ENCODE results near the gene TRIM8.
"Not testable (repeated sequence)": the region's sequence is repeated elsewhere in the genome, so short reads cannot be mapped to it uniquely, and the experiment has no call there.

The TRIM8 gene

GRCh38 chr10:102670871-102671434 lies 26.7 kb downstream of the TRIM8 start:
- no peak for DNase-seq (ENCODE audit: low read depth)

DNA sequence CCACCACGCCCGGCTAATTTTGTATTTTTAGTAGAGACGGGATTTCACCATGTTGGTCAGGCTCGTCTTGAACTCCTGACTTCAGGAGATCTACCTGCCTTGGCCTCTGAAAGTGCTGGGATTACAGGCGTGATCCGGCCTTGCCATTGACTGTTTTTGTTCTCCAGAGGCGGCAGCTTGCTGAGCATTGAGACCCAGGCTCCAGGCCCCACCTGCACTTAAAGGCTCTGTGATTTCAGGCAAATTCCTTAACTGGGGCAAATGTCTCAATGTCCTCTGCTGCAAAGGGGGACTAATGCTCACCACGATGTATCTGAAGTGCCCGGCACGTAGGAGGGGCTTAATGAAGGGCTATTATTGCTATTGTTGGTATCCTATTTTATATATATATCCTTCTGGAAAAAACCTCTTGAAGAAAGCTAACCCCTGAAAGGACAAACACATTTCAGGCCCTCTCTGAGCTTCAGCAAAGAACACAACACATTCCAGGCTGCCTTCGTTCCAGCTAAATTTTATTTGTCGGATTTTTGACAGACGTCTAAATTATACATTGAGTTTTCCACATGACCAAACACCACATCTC lies 29.0 kb downstream of the TRIM8 start:
- no peak for DNase-seq (ENCODE audit: low read depth)

DNA sequence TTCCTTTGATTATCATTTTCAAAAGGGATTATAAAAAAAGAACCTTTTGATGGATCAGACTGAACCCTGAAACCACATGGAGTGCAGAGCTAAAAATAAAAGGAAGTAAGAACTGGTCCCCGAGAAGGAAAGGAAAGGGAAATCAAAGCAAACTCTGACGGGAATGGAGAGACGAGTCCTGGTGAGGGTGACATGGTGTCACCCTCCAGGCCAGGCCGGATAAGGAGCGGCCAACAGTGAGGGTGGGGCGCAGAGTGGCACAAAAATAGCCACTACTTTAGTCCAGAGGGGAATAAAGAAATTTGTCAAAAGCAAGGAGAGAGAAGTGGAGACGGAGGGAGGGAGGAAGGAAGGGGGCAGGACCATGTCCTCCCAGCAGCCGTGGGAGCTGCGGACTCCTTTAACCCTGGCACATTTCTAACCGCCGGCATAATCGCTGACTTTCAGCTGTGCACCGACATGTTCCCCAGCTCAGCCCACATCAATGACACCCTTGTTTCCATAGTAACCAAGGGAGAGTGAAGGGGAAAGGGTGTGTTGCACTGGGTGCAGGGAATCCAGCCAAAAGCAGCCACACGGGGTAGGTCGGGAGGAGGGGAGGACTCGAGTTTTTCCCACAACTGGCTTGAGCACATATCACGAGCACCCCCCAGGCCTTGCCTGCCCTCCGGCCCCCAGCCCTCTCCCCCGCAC lies 29.7 kb downstream of the TRIM8 start:
- DNase-seq (ENCODE audit: low read depth) = peak; percentile 48

DNA sequence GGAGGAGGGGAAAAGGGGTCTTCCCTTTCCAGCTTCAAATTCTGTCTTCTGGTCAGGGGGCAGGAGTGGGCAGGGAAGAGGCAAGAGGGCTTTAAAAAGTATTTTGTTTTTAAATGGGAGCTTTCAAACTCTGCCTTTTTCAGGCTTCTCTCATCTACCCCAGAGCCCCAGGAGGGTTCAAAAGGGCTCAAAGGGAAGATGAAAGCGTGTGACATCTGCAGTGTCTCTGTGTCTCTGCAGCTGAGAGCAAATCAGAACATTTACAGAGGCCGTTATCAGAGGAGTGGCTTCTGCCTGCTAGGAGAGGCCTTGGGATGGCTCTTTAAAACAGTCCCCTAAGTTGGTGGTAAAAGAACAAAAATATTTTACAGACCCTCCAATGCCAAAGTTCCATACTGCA lies 30.3 kb downstream of the TRIM8 start:
- DNase-seq (ENCODE audit: low read depth) = no peak

- DNase-seq (ENCODE audit: low read depth) = no peak
Observed at GRCh38 chr10:102675011-102675665, 30.9 kb downstream of the TRIM8 start.

DNA sequence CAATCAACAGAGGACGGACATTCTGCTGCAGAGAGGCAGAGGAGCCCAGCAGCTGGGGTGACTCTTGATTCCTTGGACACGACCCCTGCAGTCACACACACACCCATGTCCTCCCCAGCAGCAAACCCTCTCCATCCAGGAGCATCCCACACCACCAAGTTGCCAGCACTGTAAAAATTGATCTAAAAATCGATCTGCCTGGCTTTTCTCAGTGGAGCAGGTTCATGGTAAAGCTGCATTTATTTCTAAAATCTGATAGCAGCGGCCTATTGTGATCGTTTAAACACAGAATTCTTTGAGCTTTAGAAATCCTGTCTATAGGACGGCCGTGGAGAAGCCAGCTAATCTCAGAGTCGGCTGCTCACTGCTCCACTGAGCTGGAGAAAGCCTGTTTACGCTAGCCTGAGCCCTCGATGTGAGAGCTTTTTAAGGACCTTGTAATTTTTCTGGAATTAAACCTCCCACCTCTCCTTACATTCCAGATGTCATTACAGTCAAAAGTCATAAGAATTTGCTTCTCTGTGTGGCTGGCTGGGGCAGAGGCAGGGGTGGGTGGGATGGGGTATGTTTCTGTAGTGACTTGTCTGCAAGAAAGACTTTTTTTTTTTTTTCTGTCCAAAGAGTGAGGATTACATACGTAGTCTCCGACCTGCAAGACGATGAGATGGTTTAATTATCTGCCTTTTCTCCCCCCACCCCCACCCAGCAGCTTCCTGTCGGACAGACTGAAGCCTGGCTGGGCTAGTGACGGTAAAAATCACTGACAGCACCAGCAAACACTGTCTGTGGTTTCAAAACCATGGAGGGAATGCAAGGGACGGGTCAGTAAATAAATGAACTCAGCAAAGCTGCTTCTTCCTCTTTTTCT lies 31.6 kb downstream of the TRIM8 start:
- no peak for DNase-seq (ENCODE audit: low read depth)

GRCh38 chr10:102676534-102677315 lies 32.4 kb downstream of the TRIM8 start:
- DNase-seq (ENCODE audit: low read depth) = no peak

GRCh38 chr10:102677331-102678067 lies 33.2 kb downstream of the TRIM8 start:
- no peak for DNase-seq (ENCODE audit: low read depth)

DNA sequence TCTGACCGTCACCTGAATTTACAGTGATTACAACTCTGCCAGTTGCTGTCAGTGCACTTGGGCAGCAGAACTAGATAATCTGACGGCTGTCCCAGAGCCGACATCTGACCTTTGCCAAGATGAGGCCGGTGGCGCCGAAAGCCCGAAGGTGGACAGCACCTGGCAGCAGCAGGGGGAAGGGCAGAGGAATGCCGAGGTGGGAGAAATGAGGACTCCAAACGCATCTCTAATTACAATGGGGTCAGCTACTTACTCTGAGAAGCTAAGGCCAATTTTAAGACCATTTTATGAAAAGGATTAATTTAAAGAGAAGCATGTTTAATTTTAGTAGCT lies 33.8 kb downstream of the TRIM8 start:
- no peak for DNase-seq (ENCODE audit: low read depth)

DNA sequence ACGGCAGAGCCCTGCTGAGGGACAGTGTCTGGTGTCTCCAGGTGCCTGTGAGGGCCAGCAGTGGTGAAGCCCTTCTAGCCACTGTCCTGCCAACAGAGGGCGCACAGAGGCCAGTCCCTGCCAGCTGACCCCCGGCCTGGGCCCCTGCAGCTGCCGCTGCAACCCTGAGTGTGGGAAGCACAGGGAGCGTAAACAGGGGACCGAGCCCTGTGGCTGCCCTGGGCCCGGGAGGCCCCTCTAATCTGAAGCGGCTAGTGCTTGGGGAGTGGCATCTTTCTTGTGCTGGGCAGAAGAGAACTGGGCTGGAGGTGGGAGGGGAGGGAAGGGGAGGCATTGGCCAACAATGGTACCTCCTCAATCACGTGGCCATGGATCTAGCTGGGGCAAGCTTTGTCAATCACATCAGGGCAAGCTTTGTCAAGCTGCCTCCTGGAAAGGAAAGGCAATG lies 34.6 kb downstream of the TRIM8 start:
- DNase-seq (ENCODE audit: low read depth) = no peak

GRCh38 chr10:102679596-102679995 lies 35.3 kb downstream of the TRIM8 start:
- no peak for DNase-seq (ENCODE audit: low read depth)

DNA sequence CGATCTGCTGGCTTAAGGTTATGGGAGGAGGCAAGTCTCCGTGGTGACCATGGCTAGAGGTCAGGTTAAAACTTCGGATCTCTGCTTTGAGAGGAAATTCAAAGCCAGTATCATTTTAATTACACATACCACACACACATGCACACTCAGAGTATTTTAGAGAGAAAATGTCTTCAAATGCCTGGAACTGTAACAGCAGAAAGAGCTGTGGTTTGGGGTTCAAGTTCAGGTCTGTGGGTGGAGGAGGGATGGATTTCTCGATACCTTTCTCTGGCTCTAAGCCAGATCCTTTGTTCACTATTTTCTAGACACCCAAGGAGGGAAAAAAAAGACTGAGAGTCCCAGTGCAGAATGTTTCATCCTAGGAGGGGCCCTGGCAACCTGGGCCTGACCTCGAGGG lies 37.4 kb downstream of the TRIM8 start:
- DNase-seq (ENCODE audit: low read depth) = no peak

- DNase-seq (ENCODE audit: low read depth) = no peak
Observed at GRCh38 chr10:102682416-102682815, 38.1 kb downstream of the TRIM8 start.

- no peak for DNase-seq (ENCODE audit: low read depth)
Observed at GRCh38 chr10:102682981-102683380, 38.7 kb downstream of the TRIM8 start.

DNA sequence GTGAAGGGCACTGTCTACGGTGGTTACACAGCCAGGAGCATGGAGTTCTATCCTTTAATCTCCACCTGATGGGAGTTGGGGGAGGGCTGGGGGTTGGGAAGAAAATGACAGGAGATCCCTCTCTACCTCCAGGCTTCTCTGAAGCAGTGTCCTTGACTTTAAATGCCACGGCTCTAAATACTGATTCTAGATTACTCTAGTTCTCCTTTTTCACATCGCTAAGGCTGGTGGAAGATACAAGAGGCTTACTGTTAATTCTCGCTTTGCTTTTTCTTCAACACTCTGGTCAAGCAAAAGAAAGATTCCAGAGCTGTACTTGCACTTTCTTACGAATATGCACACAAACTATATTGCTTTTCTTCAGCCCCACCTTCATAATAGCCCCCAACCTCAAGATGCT lies 39.5 kb downstream of the TRIM8 start:
- DNase-seq (ENCODE audit: low read depth) = no peak

GRCh38 chr10:102691285-102692066 lies 47.2 kb downstream of the TRIM8 start:
- no peak for DNase-seq (ENCODE audit: low read depth)

DNA sequence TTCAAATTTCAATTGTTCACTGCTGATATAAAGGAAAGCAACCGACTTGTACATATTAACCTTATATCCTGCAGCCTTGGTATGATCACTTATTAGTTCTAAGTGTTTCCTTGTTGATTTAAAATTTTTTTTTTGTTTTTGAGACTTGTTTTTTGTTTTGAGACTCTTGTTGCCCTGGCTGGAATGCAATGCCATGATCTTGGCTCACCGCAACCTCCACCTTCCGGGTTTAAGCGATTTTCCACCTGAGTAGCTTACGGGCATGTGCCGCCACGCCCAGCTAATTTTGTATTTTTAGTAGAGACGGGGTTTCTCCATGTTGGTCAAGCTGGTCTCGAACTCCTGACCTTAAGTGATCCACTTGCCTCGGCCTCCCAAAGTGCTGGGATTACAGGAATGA lies 51.1 kb downstream of the TRIM8 start:
- DNase-seq (ENCODE audit: low read depth) = not testable (repeated sequence)

- no peak for DNase-seq (ENCODE audit: low read depth)
Observed at GRCh38 chr10:102696736-102697135, 52.5 kb downstream of the TRIM8 start.

- DNase-seq (ENCODE audit: low read depth) = no peak
Observed at GRCh38 chr10:102698894-102699293, 54.6 kb downstream of the TRIM8 start.

- no peak for DNase-seq (ENCODE audit: low read depth)
Observed at GRCh38 chr10:102701272-102701671, 57.0 kb downstream of the TRIM8 start.
